Measurements from ENCODE around the gene PLXNB2.

- TF ChIP-seq PATZ1 (CRISPR knock-in tag; IDR thresholded peaks at IDR 0.05; ENCODE audit: borderline replicate concordance) (no peak), ZFP3 (CRISPR knock-in tag; IDR thresholded peaks at IDR 0.05) (no peak), CSRNP3 (CRISPR knock-in tag; IDR thresholded peaks at IDR 0.05) (no peak), ISL1 (CRISPR knock-in tag; IDR thresholded peaks at IDR 0.05) (no peak), BACH2 (CRISPR knock-in tag; IDR thresholded peaks at IDR 0.05; ENCODE audit: borderline replicate concordance) (no peak), SNAI2 (CRISPR knock-in tag; IDR thresholded peaks at IDR 0.05) (no peak), POU6F1 (CRISPR knock-in tag; IDR thresholded peaks at IDR 0.05; ENCODE audit: borderline replicate concordance, low read depth) (no peak)
Measured at GRCh38 chr22:50248196-50249081, 59.0 kb downstream of the PLXNB2 start.
